Liver (tissue), 3 donors: ENCODE measurements around the gene EMX2.

Source experiments
- RXRA ChIP-seq, 2 donors: IDR thresholded peaks; 2 replicates each; pipeline ENCODE4 v1.6.1; 2017 to 2018; ENCODE audit warnings: antibody characterized with exemption in 2 of 2, mild to moderate bottlenecking in 1 of 2
- TAF1 ChIP-seq: conservative IDR thresholded peaks from 2 replicates; pipeline ENCODE4 v1.6.1; 2016; ENCODE audit warnings: antibody characterized with exemption, mild to moderate bottlenecking
- TF ChIP-seq, protein P1 (sequence below): fragments of 150-350 bp; IDR thresholded peaks from 2 replicates; pipeline ENCODE4 v1.5.1; 2017; ENCODE audit warnings: improper control_type of control experiment, low read depth, low read length; ENCODE audit not compliant: missing input control
- TF ChIP-seq, protein P2 (sequence below): IDR thresholded peaks from 2 replicates; pipeline ENCODE4 v1.6.1; 2016; ENCODE audit warnings: antibody characterized with exemption, mild to moderate bottlenecking
- donor health status: healthy.
- donor health status: healthy.

DNA sequence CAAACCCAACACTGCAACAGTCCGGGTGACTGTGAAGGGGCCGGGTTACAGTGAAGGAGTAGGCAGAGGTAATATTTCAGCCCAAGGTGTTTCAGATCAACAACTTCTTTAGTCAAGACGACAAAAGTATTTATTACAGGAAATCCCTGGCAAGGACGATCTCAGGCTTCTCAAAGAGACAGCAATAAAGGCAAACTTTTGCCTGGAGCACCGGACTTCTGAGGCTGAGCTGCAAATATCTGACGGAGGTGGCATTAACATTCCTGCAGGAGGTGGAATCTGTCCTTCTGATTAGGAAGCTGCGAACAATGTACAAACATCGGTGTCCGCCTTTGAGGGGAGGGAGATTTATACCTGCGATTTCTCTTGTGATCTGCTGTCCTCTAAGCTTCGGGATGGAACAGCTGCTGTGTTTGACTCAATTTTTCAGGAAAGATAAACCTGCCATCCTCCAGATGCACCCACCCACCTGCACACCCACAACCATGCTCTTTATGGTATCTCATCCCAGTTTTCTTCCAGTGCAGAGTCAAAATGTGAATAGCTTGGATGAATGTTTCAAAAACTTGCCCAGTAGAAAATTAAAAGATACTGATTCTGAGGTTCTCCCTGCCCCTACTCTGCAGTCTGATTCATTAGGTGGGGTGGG is 32.1 kb downstream of the EMX2 start:
- TF ChIP-seq, protein P1, sequence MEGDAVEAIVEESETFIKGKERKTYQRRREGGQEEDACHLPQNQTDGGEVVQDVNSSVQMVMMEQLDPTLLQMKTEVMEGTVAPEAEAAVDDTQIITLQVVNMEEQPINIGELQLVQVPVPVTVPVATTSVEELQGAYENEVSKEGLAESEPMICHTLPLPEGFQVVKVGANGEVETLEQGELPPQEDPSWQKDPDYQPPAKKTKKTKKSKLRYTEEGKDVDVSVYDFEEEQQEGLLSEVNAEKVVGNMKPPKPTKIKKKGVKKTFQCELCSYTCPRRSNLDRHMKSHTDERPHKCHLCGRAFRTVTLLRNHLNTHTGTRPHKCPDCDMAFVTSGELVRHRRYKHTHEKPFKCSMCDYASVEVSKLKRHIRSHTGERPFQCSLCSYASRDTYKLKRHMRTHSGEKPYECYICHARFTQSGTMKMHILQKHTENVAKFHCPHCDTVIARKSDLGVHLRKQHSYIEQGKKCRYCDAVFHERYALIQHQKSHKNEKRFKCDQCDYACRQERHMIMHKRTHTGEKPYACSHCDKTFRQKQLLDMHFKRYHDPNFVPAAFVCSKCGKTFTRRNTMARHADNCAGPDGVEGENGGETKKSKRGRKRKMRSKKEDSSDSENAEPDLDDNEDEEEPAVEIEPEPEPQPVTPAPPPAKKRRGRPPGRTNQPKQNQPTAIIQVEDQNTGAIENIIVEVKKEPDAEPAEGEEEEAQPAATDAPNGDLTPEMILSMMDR = no peak
- TF ChIP-seq, protein P2, sequence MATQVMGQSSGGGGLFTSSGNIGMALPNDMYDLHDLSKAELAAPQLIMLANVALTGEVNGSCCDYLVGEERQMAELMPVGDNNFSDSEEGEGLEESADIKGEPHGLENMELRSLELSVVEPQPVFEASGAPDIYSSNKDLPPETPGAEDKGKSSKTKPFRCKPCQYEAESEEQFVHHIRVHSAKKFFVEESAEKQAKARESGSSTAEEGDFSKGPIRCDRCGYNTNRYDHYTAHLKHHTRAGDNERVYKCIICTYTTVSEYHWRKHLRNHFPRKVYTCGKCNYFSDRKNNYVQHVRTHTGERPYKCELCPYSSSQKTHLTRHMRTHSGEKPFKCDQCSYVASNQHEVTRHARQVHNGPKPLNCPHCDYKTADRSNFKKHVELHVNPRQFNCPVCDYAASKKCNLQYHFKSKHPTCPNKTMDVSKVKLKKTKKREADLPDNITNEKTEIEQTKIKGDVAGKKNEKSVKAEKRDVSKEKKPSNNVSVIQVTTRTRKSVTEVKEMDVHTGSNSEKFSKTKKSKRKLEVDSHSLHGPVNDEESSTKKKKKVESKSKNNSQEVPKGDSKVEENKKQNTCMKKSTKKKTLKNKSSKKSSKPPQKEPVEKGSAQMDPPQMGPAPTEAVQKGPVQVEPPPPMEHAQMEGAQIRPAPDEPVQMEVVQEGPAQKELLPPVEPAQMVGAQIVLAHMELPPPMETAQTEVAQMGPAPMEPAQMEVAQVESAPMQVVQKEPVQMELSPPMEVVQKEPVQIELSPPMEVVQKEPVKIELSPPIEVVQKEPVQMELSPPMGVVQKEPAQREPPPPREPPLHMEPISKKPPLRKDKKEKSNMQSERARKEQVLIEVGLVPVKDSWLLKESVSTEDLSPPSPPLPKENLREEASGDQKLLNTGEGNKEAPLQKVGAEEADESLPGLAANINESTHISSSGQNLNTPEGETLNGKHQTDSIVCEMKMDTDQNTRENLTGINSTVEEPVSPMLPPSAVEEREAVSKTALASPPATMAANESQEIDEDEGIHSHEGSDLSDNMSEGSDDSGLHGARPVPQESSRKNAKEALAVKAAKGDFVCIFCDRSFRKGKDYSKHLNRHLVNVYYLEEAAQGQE = no peak
- no peak for TF ChIP-seq TAF1
- TF ChIP-seq RXRA (IDR thresholded peaks at IDR 0.05) = no peak
